HG03175 (cell line): ENCODE measurements around the gene PEX1.
"Not testable (repeated sequence)": the region's sequence is repeated elsewhere in the genome, so short reads cannot be mapped to it uniquely, and the experiment has no call there.

Experiments used
- ATAC-seq: cut with Tn5 transposase; IDR thresholded peaks from one replicate; pipeline ENCODE4 v1.9.1; 2021; ENCODE audit warnings: mild to moderate bottlenecking, moderate library complexity; ENCODE audit not compliant: unreplicated experiment

The PEX1 gene

DNA sequence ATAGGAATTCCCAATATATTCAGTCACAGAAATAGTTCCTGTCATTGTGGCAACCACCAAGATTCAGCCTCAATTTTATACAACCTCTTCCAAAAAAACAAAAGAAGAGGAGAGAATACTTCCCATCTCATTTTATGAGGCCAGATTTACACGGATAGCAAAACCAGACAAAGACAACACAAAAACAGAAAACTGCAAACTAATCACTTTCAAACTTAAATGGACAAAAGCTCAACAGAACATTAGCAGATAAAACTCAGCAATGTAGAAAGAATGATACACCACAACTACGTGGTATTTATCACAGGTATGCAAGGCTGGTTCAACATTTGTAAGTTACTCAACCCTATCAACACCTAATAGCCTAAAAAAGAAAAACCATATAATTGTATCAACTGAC is 22.0 kb downstream of the PEX1 start:
- ATAC-seq: no peak

DNA sequence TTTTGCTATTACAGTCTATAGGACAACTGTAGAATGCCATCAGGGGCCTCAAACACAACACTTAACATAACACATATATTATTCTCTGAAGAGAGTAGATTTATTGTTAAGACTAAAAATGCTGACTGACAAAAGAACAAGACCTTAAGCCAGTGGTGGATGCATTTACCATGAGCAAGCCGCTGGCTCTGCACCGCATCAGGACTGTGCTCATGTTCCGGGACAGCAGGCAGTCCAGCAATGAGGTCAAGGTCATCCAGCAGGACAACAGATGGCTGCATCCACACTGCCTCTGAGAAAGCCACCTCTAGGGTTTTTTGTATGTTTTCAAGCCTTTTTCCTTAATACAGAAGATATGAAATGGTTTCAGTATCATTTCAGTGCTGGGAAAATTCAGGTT is 23.8 kb downstream of the PEX1 start:
- ATAC-seq: no peak

GRCh38 chr7:92503767-92504166 is 24.6 kb downstream of the PEX1 start:
- ATAC-seq: no peak

- no peak for ATAC-seq
Measured at GRCh38 chr7:92498557-92498956, 29.8 kb downstream of the PEX1 start.

DNA sequence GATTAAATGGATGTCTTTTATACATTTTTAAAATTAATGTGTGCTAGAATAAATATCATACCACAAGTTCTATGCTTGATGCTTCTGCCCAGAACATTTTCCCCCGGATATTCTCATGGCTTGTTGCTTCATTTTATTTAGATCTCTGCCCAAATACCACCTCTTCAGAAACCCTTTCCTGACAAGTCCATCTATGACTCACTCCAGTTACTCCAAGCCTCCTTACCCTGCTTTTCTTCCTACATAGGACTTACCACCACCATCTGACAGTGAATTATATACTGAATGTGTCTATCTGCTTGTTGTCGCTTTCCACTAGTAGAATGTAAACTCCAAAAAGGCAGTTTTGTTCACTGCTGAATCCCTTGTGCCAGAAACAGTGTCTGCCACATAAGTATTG is 31.4 kb downstream of the PEX1 start:
- no peak for ATAC-seq

GRCh38 chr7:92489634-92490033 is 38.7 kb downstream of the PEX1 start:
- ATAC-seq: no peak

- ATAC-seq: no peak
Measured at GRCh38 chr7:92487804-92488203, 40.5 kb downstream of the PEX1 start.

GRCh38 chr7:92485974-92486373 is 42.3 kb downstream of the PEX1 start:
- no peak for ATAC-seq

DNA sequence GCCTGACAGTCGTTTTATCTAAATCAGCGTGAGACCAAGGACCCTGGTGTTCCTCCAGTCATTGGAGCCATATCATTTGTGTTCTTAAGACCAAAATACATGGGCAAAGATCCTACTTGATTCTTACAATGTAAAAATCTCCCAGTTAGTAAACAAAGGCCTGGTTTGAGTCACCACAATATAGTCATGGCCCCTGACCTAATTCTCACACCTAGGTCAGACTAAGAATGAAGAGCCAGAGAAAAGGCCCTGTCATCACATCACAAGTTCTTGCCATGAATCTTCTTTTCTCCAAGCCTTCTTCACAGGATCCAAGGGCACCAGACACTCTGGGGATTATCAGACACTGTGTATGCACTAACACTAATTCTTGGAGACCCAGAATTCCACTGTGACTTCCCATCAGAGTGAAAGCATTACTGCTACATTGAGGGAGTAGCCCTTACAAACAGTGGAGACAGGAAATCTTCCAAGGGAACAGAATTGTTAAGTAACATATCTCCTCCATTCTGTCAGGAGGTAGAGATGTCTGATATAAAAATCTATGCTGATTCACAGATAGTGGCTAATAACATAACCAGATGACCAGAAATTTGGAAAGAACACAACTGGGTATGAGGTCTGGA is 42.9 kb downstream of the PEX1 start:
- no peak for ATAC-seq

- ATAC-seq: not testable (repeated sequence)
Measured at GRCh38 chr7:92484226-92484625, 44.1 kb downstream of the PEX1 start.

DNA sequence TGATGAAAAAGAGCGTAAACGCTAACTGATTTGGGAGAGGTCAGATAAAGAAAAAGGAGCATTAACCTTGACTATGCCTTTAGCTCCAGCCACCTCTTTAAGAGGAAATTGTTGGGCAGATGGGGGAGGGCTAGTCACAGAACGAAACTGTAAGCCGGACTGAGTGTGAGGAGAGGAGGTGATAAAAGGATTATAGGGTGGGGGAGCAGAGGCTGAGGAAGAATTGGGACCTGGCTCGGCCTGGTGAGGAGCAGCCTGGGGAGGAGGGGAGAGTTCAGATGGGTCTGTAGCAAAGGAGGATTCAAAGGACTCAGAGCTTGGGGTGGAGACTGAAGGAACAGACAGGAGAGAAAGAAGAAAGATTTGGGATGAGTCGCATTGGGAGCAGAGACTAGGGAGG is 44.7 kb downstream of the PEX1 start:
- ATAC-seq: not testable (repeated sequence)

DNA sequence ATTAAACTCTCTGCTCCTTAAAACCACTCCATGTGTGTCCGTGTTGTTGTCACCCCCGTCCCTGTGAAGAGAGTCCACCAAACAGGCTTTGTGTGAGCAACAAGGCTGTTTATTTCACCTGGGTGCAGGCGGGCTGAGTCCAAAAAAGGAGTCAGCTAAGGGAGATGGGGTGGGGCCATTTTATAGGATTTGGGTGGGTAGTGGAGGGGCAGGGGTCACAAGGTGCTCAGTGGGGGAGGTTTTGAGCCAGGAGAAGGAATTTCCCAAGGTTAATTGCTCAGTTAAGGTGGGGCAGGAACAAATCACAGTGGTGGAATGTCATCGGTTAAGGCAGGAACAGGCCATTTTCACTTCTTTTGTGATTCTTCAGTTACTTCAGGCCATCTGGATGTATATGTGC is 49.2 kb downstream of the PEX1 start:
- ATAC-seq: not testable (repeated sequence)

GRCh38 chr7:92478711-92479110 is 49.6 kb downstream of the PEX1 start:
- ATAC-seq: no peak

DNA sequence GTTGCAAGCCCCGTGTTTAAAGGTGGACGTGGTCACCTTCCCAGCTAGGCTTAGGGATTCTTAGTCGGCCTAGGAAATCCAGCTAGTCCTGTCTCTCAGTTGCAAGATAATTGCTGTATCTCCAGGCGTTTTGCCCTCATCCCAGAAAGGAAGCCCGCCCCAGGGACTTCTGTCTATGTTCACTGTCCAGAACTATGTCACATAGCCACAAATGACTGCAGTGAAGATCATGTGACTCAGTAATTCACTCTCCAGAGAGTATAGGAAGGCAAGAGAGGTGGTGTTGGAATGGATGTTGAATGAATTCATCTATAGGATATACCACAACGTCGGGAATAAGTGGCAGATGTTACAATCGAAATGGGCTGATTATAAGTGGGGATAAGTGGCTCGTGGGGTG is 50.2 kb downstream of the PEX1 start:
- no peak for ATAC-seq

DNA sequence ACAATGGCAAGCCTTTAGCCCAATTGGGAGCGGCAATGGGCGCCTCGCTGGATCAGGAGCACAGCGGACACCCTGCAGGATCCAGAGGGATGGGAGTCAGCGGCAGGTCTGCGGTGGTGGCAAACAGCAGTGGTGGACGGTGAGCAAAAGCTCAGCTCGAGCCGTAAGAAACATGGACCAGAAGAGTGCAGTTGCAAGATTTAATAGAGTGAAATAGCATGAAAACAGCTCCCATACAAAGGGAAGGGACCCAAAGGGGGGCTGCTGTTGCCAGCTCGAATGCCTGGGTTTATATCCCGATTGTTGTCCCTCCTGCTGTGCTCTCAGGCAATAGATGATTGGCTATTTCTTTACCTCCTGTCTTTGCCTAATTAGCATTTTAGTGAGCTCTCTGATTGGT is 50.6 kb downstream of the PEX1 start, which contains the start of gene ERVW-1:
Gene ERVW-1, minus strand, starts transcription at position 266 of the 400 bp plus-strand sequence. CDS start 7,565 bp downstream, outside the sequence.
- ATAC-seq: not testable (repeated sequence)

- ATAC-seq: not testable (repeated sequence)
Measured at GRCh38 chr7:92475851-92476590, 52.3 kb downstream of the PEX1 start.

GRCh38 chr7:92475261-92475770 is 53.0 kb downstream of the PEX1 start:
- not testable (repeated sequence) for ATAC-seq

- ATAC-seq: not testable (repeated sequence)
Measured at GRCh38 chr7:92473989-92474388, 54.3 kb downstream of the PEX1 start.

- ATAC-seq: not testable (repeated sequence)
Measured at GRCh38 chr7:92468589-92468988, 59.7 kb downstream of the PEX1 start.

DNA sequence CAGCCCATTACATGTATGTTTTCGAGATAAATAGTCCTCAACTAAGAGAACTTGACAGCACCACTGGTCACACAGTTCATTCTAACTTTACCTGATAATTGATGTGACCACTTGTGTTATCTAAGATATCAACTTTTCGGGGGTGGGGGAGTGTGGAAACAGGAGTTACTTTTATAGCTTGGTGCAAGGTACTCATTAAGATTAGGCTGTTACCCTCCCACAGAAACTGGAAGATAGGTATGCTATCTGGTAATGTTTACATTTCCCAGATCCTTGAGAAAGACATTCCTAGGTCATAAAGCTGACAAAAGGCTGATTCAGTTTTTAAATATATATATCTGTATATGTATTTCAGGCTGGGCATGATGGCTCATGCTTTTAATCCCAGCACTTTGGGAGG is 61.6 kb downstream of the PEX1 start:
- no peak for ATAC-seq

DNA sequence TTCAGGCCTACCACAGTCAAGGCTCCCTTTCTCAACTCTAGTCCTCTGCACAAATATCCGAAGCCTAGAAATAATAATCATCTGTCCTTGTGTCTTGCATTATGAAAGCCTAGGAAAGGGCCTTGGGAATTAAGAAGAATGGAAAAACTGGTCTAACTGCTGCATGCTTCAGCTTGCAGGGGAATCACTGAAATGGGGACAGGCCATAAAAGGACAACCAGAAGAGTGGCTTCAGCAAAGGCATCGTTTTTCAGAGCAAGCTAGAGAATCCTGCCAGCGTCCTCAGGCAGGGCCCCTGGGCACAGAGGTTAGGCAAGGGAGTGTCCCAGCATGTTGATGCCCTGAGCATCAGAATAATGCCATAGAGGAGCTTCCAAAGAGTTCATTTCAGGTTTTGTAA is 63.8 kb downstream of the PEX1 start:
- ATAC-seq: no peak

GRCh38 chr7:92462560-92462959 is 65.8 kb downstream of the PEX1 start:
- ATAC-seq: no peak
